ENCODE data around the gene C9orf57. TPM values are rescaled to one million over a fixed set of nuclear protein-coding genes. Genes with fewer than 3 reads are reported as not detected.
"Not testable (repeated sequence)": the region's sequence is repeated elsewhere in the genome, so short reads cannot be mapped to it uniquely, and the experiment has no call there.

Gene C9orf57, protein sequence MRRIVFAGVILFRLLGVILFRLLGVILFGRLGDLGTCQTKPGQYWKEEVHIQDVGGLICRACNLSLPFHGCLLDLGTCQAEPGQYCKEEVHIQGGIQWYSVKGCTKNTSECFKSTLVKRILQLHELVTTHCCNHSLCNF
- not detected for total RNA-seq

DNA sequence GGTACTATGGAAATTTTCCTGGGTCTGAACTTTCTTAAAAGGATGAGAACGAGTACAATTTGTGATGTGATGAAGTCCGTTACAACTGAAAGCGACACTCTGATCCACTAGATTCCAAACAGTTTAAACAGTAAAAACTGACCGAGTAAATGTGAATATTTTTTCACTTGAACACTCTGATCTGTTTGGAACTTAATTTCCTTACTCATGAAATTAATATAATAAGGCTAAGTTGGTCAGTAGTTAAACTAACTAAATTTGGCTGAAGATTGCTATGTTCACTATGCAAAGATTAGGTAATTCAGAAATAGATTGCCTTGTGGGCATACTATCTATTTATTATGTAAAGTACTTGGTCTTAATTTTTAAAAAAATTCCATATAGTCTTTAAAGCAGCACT is at the start of gene C9orf57:
TSS of gene C9orf57 (minus strand) at position 101 of the 400 bp plus-strand sequence. CDS start 1,282 bp downstream, outside the sequence.
- DNase-seq (ENCODE audit: low spot score): no peak

DNA sequence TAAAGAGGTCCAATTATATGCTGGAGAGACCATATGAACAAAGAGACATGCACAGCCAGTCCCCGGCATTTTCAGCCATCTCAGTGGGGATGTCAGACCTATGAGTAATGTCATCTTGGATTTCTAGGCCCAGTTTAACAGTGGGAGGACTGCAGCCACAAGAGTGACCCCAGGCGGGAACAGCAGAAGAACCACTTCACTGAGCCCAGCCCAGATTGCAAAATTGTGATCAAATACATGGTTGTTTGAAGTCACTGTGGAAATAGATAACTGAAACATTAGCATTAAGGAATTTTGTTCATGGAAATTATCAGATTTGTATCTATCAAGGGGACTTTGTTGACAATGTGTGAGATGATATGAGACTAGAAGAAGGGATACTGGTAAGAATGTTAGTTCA is 42.1 kb upstream of the C9orf57 start:
- DNase-seq (ENCODE audit: low spot score): no peak

DNA sequence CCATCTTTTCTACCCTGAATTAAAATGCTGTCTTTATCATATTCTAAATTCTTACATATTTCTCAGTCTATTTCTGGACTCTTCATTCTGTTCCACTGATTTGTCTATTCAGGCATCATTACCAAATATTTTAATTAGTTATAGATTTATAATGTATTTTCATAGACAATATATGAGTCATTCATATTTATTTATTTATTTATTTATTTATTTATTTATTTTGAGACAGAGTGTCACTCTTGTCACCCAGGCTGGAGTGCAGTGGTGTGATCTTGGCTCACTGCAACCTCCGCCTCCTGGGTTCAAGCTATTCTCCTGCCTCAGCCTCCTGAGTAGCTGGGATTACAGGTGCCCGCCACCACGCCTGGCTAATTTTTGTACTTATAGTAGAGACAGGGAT is 35.1 kb upstream of the C9orf57 start:
- not testable (repeated sequence) for DNase-seq (ENCODE audit: low spot score)

DNA sequence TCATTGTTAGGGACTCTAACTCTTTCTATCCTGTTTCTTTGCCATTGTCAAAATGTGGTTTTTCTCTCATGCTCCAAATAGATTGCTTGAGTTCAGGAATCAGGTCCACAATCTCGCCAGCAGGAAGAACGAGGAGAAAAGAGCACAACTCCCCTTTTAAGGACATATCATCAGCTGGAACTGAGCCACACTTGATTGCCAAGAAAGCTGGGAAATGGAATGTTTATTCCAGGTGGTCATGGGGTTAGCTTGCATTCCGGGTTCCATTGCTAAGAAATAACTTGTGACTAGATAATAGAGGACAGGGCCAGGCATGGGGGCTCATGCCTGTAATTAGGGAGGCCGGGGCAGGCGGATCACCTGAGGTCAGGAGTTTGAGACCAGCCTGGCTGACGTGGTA is 32.4 kb upstream of the C9orf57 start:
- no peak for DNase-seq (ENCODE audit: low spot score)

DNA sequence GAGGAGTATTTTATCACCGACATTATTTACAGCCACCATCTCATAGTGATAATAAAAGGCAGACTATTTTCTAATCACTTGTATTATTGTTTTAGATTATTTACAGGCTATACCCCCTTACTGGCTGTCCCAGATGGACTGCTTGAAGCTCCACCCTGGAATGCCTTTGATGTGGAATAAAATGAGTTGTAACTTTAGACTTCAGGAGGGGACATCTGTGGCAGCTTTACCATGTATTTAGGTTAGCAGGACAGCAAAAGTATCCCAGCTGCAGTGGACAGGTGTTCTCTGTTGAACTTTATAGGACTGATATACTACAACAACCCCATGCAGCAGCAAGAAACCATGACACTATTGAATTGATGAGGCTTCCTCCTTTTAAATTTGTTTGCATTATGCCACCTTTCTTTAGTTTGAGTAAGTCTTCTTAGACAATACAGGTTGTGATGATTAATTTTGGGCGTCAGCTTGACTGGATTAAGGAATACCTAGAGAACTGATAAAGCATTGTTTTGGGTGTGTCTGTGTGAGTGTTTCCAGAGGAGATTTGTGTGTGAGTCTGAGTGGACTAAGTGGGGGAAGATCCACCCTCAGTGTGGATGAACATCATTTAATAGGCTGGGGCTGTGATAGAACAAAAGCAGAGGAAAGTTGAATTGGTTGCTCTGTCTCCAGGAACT is 29.2 kb upstream of the C9orf57 start:
- DNase-seq (ENCODE audit: low spot score): no peak

DNA sequence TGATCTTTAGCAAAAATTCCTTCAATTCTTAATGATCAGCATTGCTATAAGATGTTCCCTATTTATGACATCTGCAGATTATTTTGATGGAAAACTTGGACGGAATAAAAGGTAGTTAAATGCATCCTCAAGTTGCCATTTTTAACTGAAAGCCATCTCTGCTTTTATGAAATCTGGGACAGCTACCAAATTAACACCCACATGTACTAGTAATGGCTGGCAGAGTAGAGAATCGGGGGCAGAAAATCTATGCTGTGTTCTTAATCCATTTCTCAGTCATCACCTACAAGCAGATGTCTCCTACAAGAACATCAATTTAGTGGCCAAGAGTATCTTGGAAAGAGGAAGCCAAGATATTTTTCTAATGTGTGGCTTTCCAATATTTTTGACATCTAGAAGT is 22.1 kb upstream of the C9orf57 start:
- no peak for DNase-seq (ENCODE audit: low spot score)

DNA sequence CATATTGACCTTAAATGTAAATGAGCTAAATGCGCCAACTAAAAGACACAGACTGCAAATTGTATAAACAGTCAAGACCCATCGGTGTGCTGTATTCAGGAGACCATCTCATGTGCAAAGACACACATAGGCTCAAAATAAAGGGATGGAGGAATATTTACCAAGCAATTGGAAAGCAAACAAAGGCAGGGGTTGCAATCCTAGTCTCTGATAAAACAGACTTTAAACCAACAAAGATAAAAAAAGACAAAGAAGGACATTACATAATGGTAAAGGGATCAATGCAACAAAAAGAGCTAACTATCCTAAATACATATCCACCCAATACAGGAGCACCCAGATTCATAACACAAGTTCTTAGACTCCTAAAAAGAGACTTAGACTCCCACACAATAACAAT is 14.3 kb upstream of the C9orf57 start:
- DNase-seq (ENCODE audit: low spot score): not testable (repeated sequence)

DNA sequence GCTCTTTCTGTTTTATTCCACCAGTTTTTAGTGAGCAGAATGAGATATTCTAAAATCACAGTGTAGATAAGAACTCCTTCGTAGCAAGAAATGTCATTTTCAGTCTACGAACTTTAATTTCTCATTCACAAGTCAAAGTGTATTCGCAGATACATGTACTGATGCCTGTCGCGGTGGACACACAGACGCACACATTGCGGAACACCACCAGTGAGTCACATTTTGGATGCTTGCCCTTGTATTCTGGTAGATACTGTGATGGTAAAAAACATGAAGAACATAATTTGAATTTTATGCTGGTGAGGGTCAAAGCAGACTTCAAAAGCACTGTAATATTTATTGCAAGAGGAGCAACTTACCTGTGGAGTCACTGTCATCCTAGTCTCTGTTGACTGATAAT is 4.7 kb upstream of the C9orf57 start:
- DNase-seq (ENCODE audit: low spot score): no peak

DNA sequence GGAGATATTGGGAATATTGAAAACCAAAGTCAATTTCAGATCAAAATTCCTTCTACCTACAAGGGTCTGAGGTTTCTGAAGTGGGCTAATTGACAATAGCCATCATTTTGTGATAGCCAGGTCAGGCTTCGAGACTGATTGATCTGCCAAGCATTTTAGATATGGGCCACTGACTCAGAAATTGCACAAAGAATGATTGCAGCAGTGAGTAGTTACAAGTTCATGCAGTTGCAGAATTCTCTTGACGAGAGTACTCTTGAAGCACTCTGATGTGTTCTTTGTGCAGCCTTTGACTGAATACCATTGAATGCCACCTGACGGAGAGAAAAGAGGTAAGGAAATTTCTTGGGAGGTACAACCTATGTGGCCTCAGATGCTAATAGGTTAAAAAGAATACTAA is 8.3 kb downstream of the C9orf57 start:
- DNase-seq (ENCODE audit: low spot score): no peak

DNA sequence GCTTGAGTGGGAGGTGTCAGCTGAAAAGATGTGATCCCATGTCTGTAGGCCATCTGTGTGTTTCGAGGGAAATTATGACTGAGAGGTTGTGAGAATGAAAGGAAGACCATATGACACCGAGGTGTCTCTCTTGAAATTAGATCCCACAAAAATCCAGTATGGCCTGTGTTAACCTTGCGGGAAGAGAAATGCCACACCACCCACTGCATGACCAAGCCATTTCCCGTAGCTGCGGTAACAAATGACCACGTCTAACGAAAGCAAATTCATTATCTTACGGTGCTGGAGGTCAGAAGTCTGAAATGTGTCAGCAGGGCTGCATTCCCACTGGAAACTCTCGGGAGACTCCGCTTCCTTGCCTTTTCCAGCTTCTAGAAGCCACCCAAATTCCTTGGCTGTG is 11.6 kb downstream of the C9orf57 start:
- no peak for DNase-seq (ENCODE audit: low spot score)

DNA sequence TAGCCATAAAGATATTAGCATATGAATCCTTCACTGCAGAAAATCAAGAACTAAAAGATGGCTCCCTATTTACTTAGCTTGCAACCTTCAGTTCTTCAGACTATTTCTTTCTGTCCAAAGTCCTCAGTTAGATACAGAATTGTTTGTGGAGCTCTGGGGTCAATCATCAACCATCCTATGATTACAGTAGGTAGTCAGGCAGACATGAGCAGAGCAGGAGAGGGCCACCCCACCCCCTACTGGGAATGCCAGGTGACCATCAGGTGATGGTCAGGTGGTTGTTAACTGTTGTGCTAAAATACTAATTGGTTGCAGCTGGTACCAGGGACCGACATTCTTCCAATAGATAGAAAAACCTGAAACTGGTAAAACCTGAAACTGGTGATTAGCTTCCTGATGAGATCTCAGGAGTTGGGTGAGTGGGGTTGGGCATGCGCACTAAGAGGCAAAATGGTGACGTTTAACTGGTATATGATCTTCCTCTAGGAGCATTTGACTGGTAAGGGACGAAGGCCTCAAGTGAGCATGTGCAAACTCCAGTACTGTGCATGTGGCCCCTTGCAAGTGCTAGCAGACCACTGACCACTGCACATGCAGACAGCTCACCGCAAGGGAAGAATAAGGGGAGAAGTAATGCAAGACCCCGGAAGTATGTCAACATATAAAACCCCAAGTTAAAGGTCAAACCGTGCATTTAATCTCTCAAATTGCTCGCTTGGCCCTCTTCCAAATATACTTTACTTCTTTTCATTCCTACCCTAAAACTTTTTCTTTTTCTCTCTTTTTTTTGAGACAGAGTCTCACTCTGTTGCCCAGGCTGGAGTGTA is 13.6 kb downstream of the C9orf57 start:
- no peak for DNase-seq (ENCODE audit: low spot score)

DNA sequence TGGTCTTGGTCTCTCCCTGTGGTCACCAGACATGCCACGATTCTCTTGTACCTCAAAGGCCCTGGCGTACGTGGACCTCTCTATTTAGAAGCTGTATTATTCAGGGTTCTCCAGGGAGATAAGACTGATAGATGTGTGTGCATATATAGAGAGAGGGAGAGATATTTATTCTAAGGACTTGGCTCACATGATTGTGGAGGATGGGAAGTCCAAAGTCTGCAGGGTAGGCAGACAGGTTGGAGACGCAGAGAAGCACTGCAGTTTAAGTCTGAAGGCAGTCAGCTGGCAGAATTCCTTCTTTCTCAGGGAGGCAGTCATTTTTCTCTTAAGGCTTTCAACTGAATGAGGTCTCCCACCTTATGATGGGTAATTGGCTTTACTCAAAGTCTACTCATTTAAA is 16.3 kb downstream of the C9orf57 start:
- no peak for DNase-seq (ENCODE audit: low spot score)

DNA sequence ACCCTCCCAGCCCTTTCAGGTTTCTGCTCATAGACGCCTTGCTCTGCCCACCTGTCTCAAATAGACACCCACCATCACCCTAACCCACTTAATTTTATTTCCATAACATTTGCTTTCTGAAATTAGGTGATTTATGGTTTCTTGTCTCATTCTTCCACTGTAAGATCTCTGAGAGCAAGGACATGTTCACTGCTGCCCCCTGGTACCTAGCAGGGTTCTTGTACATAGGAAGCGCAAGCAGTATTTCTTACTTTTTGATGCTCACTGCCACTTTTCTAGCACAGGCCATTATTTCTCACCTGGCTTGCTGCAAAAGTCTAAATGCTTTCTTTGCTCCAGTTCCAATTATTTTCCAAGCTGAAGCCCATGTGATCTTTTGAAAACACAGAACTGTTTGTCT is 16.8 kb downstream of the C9orf57 start:
- DNase-seq (ENCODE audit: low spot score): no peak

DNA sequence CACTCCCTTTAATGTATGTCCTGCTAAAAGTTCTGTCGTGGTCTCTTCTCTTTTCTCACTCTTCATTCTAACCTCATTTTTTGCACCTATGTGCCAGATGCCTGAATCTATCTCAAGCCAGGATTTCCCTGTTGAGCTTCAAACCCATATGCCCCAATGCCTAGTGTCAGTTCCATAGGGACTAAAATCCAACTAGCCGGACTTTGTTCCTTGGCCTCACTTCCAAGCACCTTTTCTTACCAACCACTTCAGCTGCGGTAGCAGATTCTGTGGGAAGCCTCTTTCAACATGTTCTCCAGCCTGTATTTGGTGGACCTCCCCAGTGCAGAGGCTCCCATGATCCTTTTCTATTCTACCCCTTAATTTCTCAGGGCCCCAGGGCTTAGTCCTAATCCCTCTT is 17.5 kb downstream of the C9orf57 start:
- DNase-seq (ENCODE audit: low spot score): no peak

DNA sequence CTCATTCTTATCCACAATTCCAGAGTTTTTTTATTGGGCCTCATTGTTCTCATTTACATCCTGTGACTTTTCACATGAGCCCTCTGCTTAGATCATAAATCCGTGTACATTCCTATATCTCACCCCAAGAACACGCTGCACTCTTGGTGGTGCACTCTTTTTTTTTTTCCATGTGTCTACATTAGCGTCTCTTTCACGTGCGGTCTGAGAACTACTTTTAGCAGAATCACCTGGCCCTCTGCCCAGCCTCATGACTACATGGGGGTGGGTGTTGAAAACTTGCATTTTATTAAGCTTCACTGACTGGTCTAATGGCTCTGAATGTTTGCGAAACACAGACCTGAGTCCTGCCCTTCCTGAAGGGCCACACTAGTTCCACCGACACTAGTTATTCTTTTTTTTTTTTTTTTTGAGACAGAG is 18.6 kb downstream of the C9orf57 start:
- peak; percentile 76 for DNase-seq (ENCODE audit: low spot score)

DNA sequence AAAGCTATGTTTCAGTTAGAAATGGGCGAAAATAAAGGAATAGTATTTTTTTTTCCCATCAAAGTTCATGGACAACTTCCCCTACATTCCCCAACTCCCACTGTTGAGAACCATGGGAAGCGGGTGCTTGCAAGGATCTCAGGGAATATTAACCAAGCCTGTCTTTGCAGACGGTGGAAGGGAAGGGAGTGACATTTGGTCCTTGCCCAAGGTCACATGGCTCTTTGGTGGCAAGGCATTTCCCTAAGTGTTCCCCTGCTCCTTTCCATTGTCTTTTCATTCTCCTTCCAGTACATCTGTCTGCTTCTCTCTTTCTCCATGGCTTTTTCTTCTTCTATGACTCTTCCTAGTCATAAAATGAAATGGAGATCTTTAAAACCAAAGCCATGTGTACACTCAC is 19.0 kb downstream of the C9orf57 start:
- DNase-seq (ENCODE audit: low spot score): no peak

DNA sequence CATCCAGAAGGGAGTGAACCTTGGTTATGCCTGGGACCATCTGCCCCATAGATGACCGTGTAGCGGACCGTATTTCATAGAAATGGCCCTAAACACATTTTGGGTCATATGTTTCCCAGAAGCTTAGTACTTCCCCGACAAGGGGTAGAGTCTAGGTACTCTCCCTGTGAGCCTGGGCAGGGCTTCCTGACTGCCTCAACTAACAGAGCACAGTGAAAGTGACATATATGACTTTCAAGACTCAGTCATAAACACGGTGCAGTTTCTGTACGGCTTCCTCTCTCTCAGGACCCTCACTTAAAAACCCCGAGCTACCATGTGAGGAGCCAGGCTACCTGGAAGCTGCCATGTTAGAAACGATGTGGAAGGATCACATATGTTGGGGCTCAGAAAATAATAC is 20.9 kb downstream of the C9orf57 start:
- DNase-seq (ENCODE audit: low spot score): no peak

DNA sequence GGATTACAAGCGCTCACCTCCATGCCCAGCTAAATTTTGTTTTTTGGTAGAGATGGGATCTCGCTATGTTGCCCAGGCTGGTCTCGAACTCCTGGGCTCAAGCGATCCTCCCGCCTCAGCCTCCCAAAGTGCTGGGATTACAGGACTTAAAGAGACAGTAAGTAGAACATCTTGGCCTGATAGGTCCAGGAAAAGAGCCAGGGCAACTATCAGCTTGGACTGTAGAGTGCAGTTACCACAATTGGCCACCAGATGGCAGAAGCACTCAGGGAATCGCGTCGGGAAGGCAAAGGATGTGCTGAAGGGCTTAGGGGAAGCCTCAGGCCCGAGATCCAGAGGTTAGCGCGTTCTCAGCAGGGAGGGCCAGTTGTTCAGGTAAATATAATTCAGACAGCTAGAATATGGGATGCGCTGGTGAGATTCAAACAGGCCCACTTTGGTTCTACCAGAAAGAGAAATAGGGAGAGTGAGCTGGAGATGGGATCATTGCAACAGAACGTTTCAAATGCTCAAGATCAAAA is 21.5 kb downstream of the C9orf57 start:
- DNase-seq (ENCODE audit: low spot score): peak; percentile 87

DNA sequence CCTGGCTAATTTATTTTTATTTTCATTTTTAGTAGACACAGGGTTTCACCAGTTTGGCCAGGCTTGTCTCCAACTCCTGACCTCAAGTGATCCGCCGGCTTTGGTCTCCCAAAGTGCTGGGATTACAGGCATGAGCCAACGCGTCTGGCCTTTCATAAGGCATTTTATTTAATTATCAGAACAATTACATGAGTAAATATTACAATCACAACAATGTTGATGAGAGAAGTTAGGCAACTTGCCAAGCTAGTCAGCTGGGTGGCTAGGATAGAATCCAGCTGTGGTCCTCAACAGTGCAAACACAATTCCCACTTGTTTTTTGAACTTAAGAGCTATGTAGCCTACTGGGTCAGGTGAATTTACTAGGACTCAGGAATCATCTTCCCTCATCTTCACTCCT is 22.0 kb downstream of the C9orf57 start:
- no peak for DNase-seq (ENCODE audit: low spot score)

DNA sequence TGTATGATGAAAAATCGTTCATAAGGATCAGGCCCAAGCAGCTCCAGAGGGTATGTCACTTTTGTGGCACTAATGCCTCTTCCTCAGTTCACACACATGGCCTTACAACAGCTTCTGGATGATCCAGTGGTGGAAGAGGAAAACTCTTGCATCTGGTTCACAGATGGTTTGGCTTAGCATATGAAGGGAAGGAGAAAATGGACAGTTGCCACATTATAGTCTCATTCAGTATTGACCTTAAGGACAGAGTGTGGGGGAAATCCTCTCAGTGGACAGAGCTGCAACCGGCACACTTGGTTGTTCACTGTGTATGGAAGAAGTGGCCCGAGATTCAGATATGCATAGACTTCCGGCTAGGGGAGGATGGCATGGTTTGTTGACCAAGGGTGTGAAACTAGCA is 22.8 kb downstream of the C9orf57 start:
- DNase-seq (ENCODE audit: low spot score): no peak

DNA sequence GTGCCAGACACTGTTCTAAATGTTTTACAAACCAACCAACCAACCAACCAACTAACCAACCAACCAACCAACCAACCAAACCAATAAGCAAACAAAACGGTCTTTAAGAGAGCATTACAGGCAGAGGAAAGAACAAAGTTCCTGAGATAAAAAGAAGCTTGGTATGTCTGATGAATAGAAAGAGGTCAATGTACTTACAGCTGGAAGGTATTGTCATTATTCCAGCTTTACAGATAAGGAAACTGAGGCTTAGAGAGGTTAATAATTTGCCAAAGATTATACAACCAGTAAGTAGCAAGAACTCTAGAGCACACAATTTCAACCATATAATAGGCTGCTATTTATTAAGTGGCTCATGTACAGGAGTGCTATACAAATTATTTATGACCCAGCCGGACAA is 29.6 kb downstream of the C9orf57 start:
- DNase-seq (ENCODE audit: low spot score): no peak

DNA sequence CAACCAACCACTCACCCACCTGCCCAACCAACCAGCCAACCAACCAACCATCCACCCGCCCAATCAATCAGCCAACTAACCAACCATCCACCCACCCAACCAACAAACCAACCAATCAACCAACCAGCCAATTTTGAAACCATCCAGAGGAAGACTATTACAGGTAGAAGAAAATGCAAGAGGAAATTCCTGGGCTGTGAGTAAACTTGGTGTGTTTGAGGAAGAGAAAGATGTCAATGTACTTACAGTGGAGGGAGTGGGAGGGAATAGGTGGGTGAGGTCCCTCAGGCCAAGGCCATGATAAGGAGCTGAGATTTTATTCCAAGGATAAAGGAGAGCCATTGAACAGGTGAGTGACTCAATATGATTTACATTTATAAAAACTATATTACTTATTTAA is 30.4 kb downstream of the C9orf57 start:
- DNase-seq (ENCODE audit: low spot score): no peak

DNA sequence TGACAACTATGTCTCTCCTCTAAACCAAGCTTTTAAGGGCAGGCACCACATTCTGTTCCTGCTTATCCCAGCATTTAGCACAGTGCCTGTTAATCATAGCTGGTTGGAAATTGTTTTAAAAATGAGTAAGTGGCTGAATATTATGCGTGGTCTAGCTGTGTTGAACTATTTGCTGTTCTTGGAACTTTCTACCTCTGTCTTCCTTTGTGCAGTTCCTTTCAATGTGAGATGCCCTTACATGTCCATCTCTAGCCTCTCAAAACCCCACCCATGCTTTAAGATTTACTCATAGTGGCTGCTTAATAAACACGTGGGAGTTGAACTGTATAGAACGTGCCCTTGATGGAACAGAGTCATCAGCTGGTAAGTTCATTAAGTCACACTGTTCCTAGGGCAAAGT is 34.5 kb downstream of the C9orf57 start:
- no peak for DNase-seq (ENCODE audit: low spot score)

Measured in ureter (tissue), 1 donor.